ENCODE data around the gene C20orf96. TPM values are rescaled to one million over a fixed set of nuclear protein-coding genes. Genes with fewer than 3 reads are reported as not detected.
A peak's percentile ranks its signal among the peaks of the same experiment; 100 is the strongest.
"Not testable (repeated sequence)": the region's sequence is repeated elsewhere in the genome, so short reads cannot be mapped to it uniquely, and the experiment has no call there.

The C20orf96 gene, protein sequence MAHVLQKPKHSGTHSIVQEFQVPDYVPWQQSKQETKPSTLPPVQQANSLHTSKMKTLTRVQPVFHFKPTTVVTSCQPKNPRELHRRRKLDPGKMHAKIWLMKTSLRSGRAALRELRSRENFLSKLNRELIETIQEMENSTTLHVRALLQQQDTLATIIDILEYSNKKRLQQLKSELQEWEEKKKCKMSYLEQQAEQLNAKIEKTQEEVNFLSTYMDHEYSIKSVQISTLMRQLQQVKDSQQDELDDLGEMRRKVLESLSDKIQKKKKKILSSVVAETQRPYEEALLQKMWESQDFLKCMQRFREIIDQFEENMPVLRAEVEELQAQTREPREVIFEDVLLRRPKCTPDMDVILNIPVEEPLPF
- 2.2 and 3.5 TPM in 2 replicates for total RNA-seq

DNA sequence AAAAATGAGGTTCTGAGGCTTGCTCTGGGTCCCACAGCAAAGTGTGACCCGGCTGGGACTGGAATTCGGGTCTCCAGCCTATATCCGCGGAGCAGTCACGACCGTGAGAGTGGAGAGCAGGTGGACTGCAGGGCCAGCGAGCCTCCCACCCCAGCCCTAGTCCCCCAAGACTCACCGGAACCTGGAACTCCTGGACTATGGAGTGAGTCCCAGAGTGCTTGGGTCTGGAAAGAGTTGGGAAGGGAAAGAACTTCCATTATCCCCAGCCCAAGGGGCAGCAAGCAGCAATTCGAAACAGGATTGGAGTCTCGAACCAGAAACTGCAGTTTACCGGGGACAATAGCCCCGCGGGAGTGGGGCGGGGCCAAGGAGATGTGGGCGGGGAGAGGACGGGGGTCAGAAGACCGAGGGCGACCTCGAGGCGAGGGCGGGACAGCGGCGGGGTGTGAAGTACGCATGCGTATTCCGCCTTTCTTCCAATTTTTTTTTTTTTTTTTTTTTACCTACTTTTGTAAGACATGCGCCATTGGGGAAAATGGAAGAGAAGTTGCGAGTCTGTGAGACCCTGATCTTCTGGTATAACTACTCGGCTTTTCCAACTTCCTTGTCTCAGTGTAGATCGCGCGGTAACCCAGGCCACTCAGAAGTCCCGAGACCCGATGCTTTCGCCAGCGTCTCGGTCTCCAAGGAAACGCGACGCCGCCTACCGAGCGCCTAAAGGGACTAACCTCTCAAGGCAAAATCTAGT is at the start of gene C20orf96:
Gene C20orf96 (minus strand): TSS at position 667 of the 748 bp plus-strand sequence. CDS start 140 bp downstream, at position 527.
- peak within 1 kb of the TSS; percentile 97 for H3K4me2 ChIP-seq (ENCODE audit: insufficient read depth, low read length)
- peaks cover 22% of the 10 kb centered on the region for H3K4me1 ChIP-seq (ENCODE audit: insufficient read depth, low read length)
- peak within 1 kb of the TSS; percentile 87 for H3K4me3 ChIP-seq (ENCODE audit: insufficient read depth, low read length)
- TF ChIP-seq, protein P1, sequence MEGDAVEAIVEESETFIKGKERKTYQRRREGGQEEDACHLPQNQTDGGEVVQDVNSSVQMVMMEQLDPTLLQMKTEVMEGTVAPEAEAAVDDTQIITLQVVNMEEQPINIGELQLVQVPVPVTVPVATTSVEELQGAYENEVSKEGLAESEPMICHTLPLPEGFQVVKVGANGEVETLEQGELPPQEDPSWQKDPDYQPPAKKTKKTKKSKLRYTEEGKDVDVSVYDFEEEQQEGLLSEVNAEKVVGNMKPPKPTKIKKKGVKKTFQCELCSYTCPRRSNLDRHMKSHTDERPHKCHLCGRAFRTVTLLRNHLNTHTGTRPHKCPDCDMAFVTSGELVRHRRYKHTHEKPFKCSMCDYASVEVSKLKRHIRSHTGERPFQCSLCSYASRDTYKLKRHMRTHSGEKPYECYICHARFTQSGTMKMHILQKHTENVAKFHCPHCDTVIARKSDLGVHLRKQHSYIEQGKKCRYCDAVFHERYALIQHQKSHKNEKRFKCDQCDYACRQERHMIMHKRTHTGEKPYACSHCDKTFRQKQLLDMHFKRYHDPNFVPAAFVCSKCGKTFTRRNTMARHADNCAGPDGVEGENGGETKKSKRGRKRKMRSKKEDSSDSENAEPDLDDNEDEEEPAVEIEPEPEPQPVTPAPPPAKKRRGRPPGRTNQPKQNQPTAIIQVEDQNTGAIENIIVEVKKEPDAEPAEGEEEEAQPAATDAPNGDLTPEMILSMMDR (IDR thresholded peaks at IDR 0.05; ENCODE audit: extremely low read depth, low read depth, low read length): peak; percentile 41
- DNase-seq (ENCODE audit: insufficient read length, low spot score, missing footprints): peak; percentile 99
- no peaks in the 10 kb centered on the region for H4K20me1 ChIP-seq (ENCODE audit: insufficient read depth, low read length)
- H3K9me3 ChIP-seq (ENCODE audit: low read depth, low read length): no peaks in the 10 kb centered on the region
- no peaks in the 10 kb centered on the region for H3K36me3 ChIP-seq (ENCODE audit: insufficient read depth, low read length)
- H3K27ac ChIP-seq (ENCODE audit: low read depth, low read length): peak within 1 kb of the TSS; percentile 88
- H2AFZ ChIP-seq (ENCODE audit: low read length): peak within 1 kb of the TSS; percentile 98
- no peaks in the 10 kb centered on the region for H3K79me2 ChIP-seq (ENCODE audit: insufficient read depth, low read length)
- no peaks in the 10 kb centered on the region for H3K27me3 ChIP-seq (ENCODE audit: insufficient read depth, low read length)

- DNase-seq (ENCODE audit: insufficient read length, low spot score, missing footprints); H3K79me2 ChIP-seq (ENCODE audit: insufficient read depth, low read length); H3K4me1 ChIP-seq (ENCODE audit: insufficient read depth, low read length); H3K4me3 ChIP-seq (ENCODE audit: insufficient read depth, low read length); H2AFZ ChIP-seq (ENCODE audit: low read length); H3K4me2 ChIP-seq (ENCODE audit: insufficient read depth, low read length); H3K27me3 ChIP-seq (ENCODE audit: insufficient read depth, low read length); H3K27ac ChIP-seq (ENCODE audit: low read depth, low read length); H3K36me3 ChIP-seq (ENCODE audit: insufficient read depth, low read length); H3K9me3 ChIP-seq (ENCODE audit: low read depth, low read length); H4K20me1 ChIP-seq (ENCODE audit: insufficient read depth, low read length): not testable (repeated sequence)
Observed at GRCh38 chr20:336040-336439, 45.5 kb upstream of the C20orf96 start.

DNA sequence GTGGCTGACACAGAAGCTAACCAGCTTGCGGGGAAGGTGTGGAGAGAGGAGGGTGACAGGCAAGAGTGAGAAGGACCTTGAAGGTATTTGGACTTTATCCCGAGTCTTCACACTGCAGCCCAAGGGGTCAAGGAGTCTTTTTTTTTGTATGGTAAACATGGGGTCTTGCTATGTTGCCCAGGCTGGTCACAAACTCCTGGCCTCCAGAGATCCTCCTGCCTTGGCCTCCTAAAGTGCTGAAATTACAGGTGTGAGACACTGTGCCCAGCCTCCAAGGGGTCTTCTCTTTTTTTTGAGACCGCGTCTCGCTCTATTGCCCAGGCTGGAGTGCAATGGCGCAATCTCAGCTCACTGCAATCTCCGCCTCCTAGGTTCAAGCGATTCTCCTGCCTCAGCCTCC is 44.0 kb upstream of the C20orf96 start:
- no peaks in the 10 kb centered on the region for H3K36me3 ChIP-seq (ENCODE audit: insufficient read depth, low read length)
- DNase-seq (ENCODE audit: insufficient read length, low spot score, missing footprints): no peak
- no peak overlapping the region for H3K4me2 ChIP-seq (ENCODE audit: insufficient read depth, low read length)
- H3K9me3 ChIP-seq (ENCODE audit: low read depth, low read length): no peaks in the 10 kb centered on the region
- no peak overlapping the region for H2AFZ ChIP-seq (ENCODE audit: low read length)
- peaks cover 12% of the 10 kb centered on the region for H4K20me1 ChIP-seq (ENCODE audit: insufficient read depth, low read length)
- H3K4me1 ChIP-seq (ENCODE audit: insufficient read depth, low read length): peaks cover 5% of the 10 kb centered on the region
- TF ChIP-seq, protein P1 (IDR thresholded peaks at IDR 0.05; ENCODE audit: extremely low read depth, low read depth, low read length): no peak
- H3K79me2 ChIP-seq (ENCODE audit: insufficient read depth, low read length): no peaks in the 10 kb centered on the region
- no peak overlapping the region for H3K27ac ChIP-seq (ENCODE audit: low read depth, low read length)
- no peaks in the 10 kb centered on the region for H3K27me3 ChIP-seq (ENCODE audit: insufficient read depth, low read length)
- no peak overlapping the region for H3K4me3 ChIP-seq (ENCODE audit: insufficient read depth, low read length)

DNA sequence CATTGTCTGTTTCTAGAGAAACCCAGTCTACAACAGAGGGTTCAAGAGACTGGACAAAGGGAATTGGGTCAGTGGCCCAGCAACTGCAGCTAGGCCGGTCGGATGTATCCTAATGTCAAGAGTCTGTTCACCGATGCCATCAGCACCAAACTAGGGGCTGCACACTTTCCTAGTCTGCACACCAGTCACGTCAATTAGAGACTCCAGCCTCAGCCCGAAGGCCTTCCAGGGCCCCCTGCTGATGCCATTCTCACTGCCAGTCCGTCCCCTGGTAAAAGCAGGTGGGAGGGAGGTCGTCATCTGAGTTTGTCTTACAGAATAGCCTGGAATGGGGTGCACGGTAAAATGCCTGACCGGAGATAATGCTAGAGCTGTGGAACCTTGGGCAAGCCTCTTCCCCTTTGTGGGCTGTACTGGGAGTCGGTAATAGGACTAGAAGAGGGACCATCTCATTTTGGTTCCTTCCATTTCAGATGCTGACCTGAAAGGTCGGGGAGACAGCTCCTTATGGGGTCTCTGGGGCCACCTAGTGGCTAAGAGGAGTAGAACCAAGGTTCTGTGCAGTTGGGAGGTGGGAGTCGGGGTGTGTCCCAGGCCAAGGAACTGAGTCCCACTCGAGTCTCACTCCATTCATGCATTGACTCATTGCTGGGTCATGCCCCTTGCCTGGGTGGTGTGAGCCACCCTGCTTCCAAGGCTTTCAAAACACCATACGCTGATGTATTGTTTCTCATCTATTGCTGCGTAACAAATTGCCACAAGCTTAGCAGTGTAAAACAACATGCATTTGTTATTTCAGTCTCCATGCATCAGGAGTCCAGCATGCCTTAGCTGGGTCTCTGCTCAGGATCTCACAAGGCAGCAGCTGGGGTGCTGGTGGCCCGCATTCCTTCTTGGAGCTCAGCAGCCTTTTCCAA is 39.9 kb upstream of the C20orf96 start:
- H3K4me1 ChIP-seq (ENCODE audit: insufficient read depth, low read length): peaks cover 20% of the 10 kb centered on the region
- H3K9me3 ChIP-seq (ENCODE audit: low read depth, low read length): no peaks in the 10 kb centered on the region
- no peaks in the 10 kb centered on the region for H3K27me3 ChIP-seq (ENCODE audit: insufficient read depth, low read length)
- no peak overlapping the region for H3K4me3 ChIP-seq (ENCODE audit: insufficient read depth, low read length)
- peaks cover 13% of the 10 kb centered on the region for H3K79me2 ChIP-seq (ENCODE audit: insufficient read depth, low read length)
- peak overlapping the region; percentile 15 for H3K4me2 ChIP-seq (ENCODE audit: insufficient read depth, low read length)
- no peak overlapping the region for H3K27ac ChIP-seq (ENCODE audit: low read depth, low read length)
- TF ChIP-seq, protein P1 (IDR thresholded peaks at IDR 0.05; ENCODE audit: extremely low read depth, low read depth, low read length): peak; percentile 94
- no peak overlapping the region for H2AFZ ChIP-seq (ENCODE audit: low read length)
- no peaks in the 10 kb centered on the region for H3K36me3 ChIP-seq (ENCODE audit: insufficient read depth, low read length)
- H4K20me1 ChIP-seq (ENCODE audit: insufficient read depth, low read length): peaks cover 26% of the 10 kb centered on the region
- DNase-seq (ENCODE audit: insufficient read length, low spot score, missing footprints): peak; percentile 95

Data from osteoblast (primary cell).